Lower leg skin (tissue), 4 donors: Measurements from ENCODE around the gene AK2. TPM values are rescaled to one million over a fixed set of nuclear protein-coding genes. Genes with fewer than 3 reads are reported as not detected.
"Not testable (repeated sequence)": the region's sequence is repeated elsewhere in the genome, so short reads cannot be mapped to it uniquely, and the experiment has no call there.

Source experiments
- DNase-seq, 2 donors: peaks; one replicate each; pipeline ENCODE4 v3.0.0-alpha.2; 2019; ENCODE audit warnings: low spot score in 2 of 2
- H3K4me3 ChIP-seq: fragments of 200-600 bp; sonication (generic); 2 replicates; pipeline ENCODE4 v1.5.1; 2017; ENCODE audit warnings: mild to moderate bottlenecking, low read depth; ENCODE audit not compliant: poor library complexity, severe bottlenecking
- CTCF ChIP-seq, 3 donors: fragments of 450-650 bp; IDR thresholded peaks; one replicate each; pipeline ENCODE4 v1.5.1; 2016; ENCODE audit warnings: antibody characterized with exemption in 3 of 3, mild to moderate bottlenecking in 3 of 3, moderate library complexity in 2 of 3
- POLR2A ChIP-seq, 2 donors: fragments of 450-650 bp; IDR thresholded peaks; one replicate each; pipeline ENCODE4 v1.6.1; 2016 to 2017; ENCODE audit warnings: antibody characterized with exemption in 2 of 2, mild to moderate bottlenecking in 1 of 2, moderate library complexity in 1 of 2
- WGBS, 2 donors: methylation state at CpG; one replicate each; pipeline ENCODE4 v1.1.5; 2018; 5-methylcytosine and 5-hydroxymethylcytosine counted together
- intact Hi-C: fragments of 100-400 bp; cut with DNase I; formaldehyde crosslinking; loops from one replicate; pipeline ENCODE4 v1.15.0; 2023; ENCODE audit warnings: low total_unique reads
- total RNA-seq, 4 donors: library from RNA; depleted of rRNA; stranded (reverse); fragments of >200 nt; gene quantifications; one replicate each; pipeline ENCODE4 v1.1.0, GENCODE V29; 2016

Gene AK2
- total RNA-seq, 4 donors from 2014 or later, result 90.0 to 247 (median 144) TPM

GRCh38 chr1:33048426-33048825 lies 11.7 kb upstream of the AK2 start:
- WGBS, 2 donors, result 80 to 84% methylated on average over 3 of the region's 3 CpGs
- H3K4me3 ChIP-seq, result no peak overlapping the region
- TF ChIP-seq POLR2A (IDR thresholded peaks at IDR 0.05) (no peak), CTCF (IDR thresholded peaks at IDR 0.05) (no peak)
- intact Hi-C loops, result no loop called here
- DNase-seq, result no peak

GRCh38 chr1:33047839-33048305 lies 11.2 kb upstream of the AK2 start:
- TF ChIP-seq POLR2A (IDR thresholded peaks at IDR 0.05) (no peak), CTCF (IDR thresholded peaks at IDR 0.05) (no peak)
- 70 to 76% methylated on average over 2 of the region's 2 CpGs for WGBS, 2 donors

GRCh38 chr1:33047290-33047689 lies 10.6 kb upstream of the AK2 start:
- intact Hi-C loops, result no loop called here
- no peak for DNase-seq
- TF ChIP-seq CTCF (IDR thresholded peaks at IDR 0.05), result no peak
- no peak for TF ChIP-seq POLR2A (IDR thresholded peaks at IDR 0.05)
- H3K4me3 ChIP-seq, result no peak overlapping the region
- whole genome bisulfite sequencing, 2 donors, result 94% methylated on average over 2 of the region's 2 CpGs

More at GRCh38 chr1:33047839-33048305, 11.2 kb upstream of the AK2 start:
- no peak for DNase-seq
- no peak overlapping the region for H3K4me3 ChIP-seq
- intact Hi-C loops, result no loop called here

GRCh38 chr1:33046234-33046633 lies 9.6 kb upstream of the AK2 start:
- H3K4me3 ChIP-seq, DNase-seq, intact Hi-C loops: not testable (repeated sequence)
- 90 to 92% methylated on average over 4 of the region's 4 CpGs for WGBS, 2 donors

GRCh38 chr1:33045814-33046213 lies 9.1 kb upstream of the AK2 start:
- intact Hi-C loops, result no loop called here
- H3K4me3 ChIP-seq, result no peak overlapping the region
- TF ChIP-seq CTCF (IDR thresholded peaks at IDR 0.05) (no peak), POLR2A (IDR thresholded peaks at IDR 0.05) (no peak)
- DNase-seq, result no peak
- 79 to 82% methylated on average over 6 of the region's 6 CpGs for WGBS, 2 donors

GRCh38 chr1:33045246-33045645 lies 8.6 kb upstream of the AK2 start:
- 18 to 64% methylated on average over 2 of the region's 2 CpGs for WGBS, 2 donors
- DNase-seq, result no peak
- intact Hi-C loops, result no loop called here
- H3K4me3 ChIP-seq, result no peak overlapping the region
- TF ChIP-seq CTCF (IDR thresholded peaks at IDR 0.05) (no peak), POLR2A (IDR thresholded peaks at IDR 0.05) (no peak)
